Measurements from ENCODE around the gene ARMC9.

Gene ARMC9

GRCh38 chr2:231276987-231277386, 78.6 kb downstream of the ARMC9 start:
- no peak overlapping the region for H3K4me3 ChIP-seq
- H3K27me3 ChIP-seq = no peaks in the 10 kb centered on the region
- no peak for DNase-seq
- no peaks in the 10 kb centered on the region for H3K4me1 ChIP-seq
- H3K27ac ChIP-seq = no peak overlapping the region
- TF ChIP-seq CTCF (IDR thresholded peaks at IDR 0.05) = no peak
- H3K9me3 ChIP-seq = no peaks in the 10 kb centered on the region
- intact Hi-C loops (cut with DNase I; ENCODE audit: low total_unique reads) = no loop called here
- H3K36me3 ChIP-seq = peaks cover 50 to 95% (median 61%) of the 10 kb centered on the region in 3 donors

GRCh38 chr2:231277962-231278361, 79.5 kb downstream of the ARMC9 start:
- intact Hi-C loops (cut with DNase I; ENCODE audit: low total_unique reads) = loop anchor here (2.0 kb wide), 1 partner anchor 47 kb away; no protein-coding TSS in a partner anchor
- TF ChIP-seq CTCF (IDR thresholded peaks at IDR 0.05) = no peak
- DNase-seq = no peak
- H3K4me1 ChIP-seq = no peaks in the 10 kb centered on the region
- H3K27ac ChIP-seq = no peak overlapping the region
- no peaks in the 10 kb centered on the region for H3K9me3 ChIP-seq
- H3K4me3 ChIP-seq = no peak overlapping the region
- no peaks in the 10 kb centered on the region for H3K27me3 ChIP-seq
- peaks cover 53 to 95% (median 56%) of the 10 kb centered on the region in 3 donors for H3K36me3 ChIP-seq

GRCh38 chr2:231278868-231279267, 80.4 kb downstream of the ARMC9 start:
- H3K36me3 ChIP-seq = peaks cover 48 to 95% (median 56%) of the 10 kb centered on the region in 3 donors
- H3K4me1 ChIP-seq = no peaks in the 10 kb centered on the region
- no peaks in the 10 kb centered on the region for H3K27me3 ChIP-seq
- H3K27ac ChIP-seq = no peak overlapping the region
- no peak for DNase-seq
- TF ChIP-seq CTCF (IDR thresholded peaks at IDR 0.05) = no peak
- H3K9me3 ChIP-seq = no peaks in the 10 kb centered on the region
- intact Hi-C loops (cut with DNase I; ENCODE audit: low total_unique reads) = loop anchor here (2.0 kb wide), 1 partner anchor 48 kb away; no protein-coding TSS in a partner anchor
- H3K4me3 ChIP-seq = no peak overlapping the region

- H3K27ac ChIP-seq = no peak overlapping the region
- no peak overlapping the region for H3K4me3 ChIP-seq
- DNase-seq = no peak
- H3K4me1 ChIP-seq = no peaks in the 10 kb centered on the region
- H3K27me3 ChIP-seq = no peaks in the 10 kb centered on the region
- no peak for TF ChIP-seq CTCF (IDR thresholded peaks at IDR 0.05)
- H3K36me3 ChIP-seq = peaks cover 41 to 88% (median 54%) of the 10 kb centered on the region in 3 donors
- intact Hi-C loops (cut with DNase I; ENCODE audit: low total_unique reads) = no loop called here
- no peaks in the 10 kb centered on the region for H3K9me3 ChIP-seq
Measured at GRCh38 chr2:231280846-231281245, 82.4 kb downstream of the ARMC9 start.

- no peak overlapping the region for H3K27ac ChIP-seq
- no peaks in the 10 kb centered on the region for H3K27me3 ChIP-seq
- TF ChIP-seq CTCF (IDR thresholded peaks at IDR 0.05) = no peak
- H3K36me3 ChIP-seq = peaks cover 24 to 72% (median 48%) of the 10 kb centered on the region in 3 donors
- intact Hi-C loops (cut with DNase I; ENCODE audit: low total_unique reads) = no loop called here
- H3K9me3 ChIP-seq = no peaks in the 10 kb centered on the region
- DNase-seq = no peak
- no peak overlapping the region for H3K4me3 ChIP-seq
- no peaks in the 10 kb centered on the region for H3K4me1 ChIP-seq
Measured at GRCh38 chr2:231284296-231284695, 85.9 kb downstream of the ARMC9 start.

GRCh38 chr2:231286964-231287363, 88.5 kb downstream of the ARMC9 start:
- Histone ChIP-seq H3K4me1 (no peaks in the 10 kb centered on the region), H3K9me3 (no peaks in the 10 kb centered on the region), H3K27me3 (no peaks in the 10 kb centered on the region), H3K4me3 (no peak overlapping the region), H3K36me3 (peaks cover 17 to 66% (median 50%) of the 10 kb centered on the region in 3 donors), H3K27ac (no peak overlapping the region)
- intact Hi-C loops (cut with DNase I; ENCODE audit: low total_unique reads) = no loop called here
- DNase-seq = no peak
- no peak for TF ChIP-seq CTCF (IDR thresholded peaks at IDR 0.05)
